A673 (cell line): Measurements from ENCODE around the gene TPM4.

ENCODE experiments used
- CTCF ChIP-seq: fragments of 300-800, 200-600 bp; sonication (generic); conservative IDR thresholded peaks from 2 replicates; pipeline ENCODE4 v1.5.1; 2017; ENCODE audit warnings: low read depth, mild to moderate bottlenecking, antibody characterized with exemption, low read length, moderate library complexity, mixed read lengths
- EZH2 ChIP-seq: fragments of 200-600 bp; sonication (generic); IDR thresholded peaks from 2 replicates; pipeline ENCODE4 v1.6.1; 2017; ENCODE audit warnings: borderline replicate concordance, low read depth, mild to moderate bottlenecking, mixed read lengths, antibody characterized with exemption, low read length; ENCODE audit not compliant: poor library complexity, severe bottlenecking

DNA sequence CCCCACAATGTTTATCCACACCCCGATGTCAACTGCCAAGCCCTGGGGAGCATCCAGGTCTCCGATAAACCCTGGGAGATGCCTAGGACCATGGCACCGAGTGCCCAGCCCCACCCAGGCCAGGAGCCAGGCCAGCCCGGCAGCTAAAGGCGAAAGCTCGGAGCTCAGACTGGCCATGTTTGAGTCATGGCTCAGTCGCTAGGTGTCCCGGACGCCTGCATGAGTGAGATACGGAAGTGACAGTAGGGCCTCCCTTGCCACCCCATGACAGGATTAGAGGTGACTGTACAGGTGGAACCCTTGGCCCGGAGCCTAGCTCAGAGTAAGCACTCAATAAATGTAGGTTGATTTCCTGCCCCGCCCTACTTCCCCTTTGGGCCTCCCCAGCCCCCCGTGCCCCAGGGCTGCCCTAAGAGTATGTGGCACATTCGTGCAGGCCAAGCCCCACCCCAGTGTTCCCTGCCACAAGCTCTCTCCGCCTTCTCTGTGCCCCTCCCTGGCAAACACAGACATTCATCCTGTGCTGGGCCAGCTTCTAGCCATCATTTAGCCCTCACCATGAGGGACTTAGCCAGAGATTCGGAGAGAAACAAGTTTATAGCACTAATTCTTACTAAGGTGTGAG lies 5.8 kb upstream of the TPM4 start:
- TF ChIP-seq CTCF (no peak), EZH2 (no peak)
